Stimulated activated CD4-positive, alpha-beta T cell treated with anti-CD3 and anti-CD28 coated beads, Interleukin-1b, Interleukin-23, amount 100 ng/mL, for 24 hours (primary cell): Measurements from ENCODE around the gene ITPK1.
A peak's percentile ranks its signal among the peaks of the same experiment; 100 is the strongest.

Experiments
- DNase-seq, 4 experiments: peaks; one replicate each; pipeline ENCODE4 v3.0.0-alpha.2; 2020; ENCODE audit warnings: low read depth in 4 of 4, low spot score in 1 of 4

ITPK1 gene

DNA sequence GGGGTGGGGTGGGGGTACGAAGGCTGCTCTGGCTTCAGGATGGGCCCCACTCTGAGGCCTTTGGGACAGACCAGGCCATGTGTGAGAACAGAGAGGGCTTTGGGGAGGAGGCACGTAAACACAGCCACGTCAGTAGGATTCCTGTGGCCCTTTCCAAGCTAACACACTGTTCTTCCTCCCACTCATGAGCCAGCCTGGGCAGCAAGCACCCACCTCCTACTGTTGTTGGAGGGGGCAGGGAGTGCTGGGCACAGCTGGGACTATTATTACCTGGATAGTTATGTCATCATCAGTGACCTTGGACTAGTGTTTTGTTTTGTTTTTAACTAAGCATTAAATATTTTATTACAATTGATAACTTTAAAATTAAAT is 187.5 kb downstream of the ITPK1 start:
- DNase-seq, result no peak

DNA sequence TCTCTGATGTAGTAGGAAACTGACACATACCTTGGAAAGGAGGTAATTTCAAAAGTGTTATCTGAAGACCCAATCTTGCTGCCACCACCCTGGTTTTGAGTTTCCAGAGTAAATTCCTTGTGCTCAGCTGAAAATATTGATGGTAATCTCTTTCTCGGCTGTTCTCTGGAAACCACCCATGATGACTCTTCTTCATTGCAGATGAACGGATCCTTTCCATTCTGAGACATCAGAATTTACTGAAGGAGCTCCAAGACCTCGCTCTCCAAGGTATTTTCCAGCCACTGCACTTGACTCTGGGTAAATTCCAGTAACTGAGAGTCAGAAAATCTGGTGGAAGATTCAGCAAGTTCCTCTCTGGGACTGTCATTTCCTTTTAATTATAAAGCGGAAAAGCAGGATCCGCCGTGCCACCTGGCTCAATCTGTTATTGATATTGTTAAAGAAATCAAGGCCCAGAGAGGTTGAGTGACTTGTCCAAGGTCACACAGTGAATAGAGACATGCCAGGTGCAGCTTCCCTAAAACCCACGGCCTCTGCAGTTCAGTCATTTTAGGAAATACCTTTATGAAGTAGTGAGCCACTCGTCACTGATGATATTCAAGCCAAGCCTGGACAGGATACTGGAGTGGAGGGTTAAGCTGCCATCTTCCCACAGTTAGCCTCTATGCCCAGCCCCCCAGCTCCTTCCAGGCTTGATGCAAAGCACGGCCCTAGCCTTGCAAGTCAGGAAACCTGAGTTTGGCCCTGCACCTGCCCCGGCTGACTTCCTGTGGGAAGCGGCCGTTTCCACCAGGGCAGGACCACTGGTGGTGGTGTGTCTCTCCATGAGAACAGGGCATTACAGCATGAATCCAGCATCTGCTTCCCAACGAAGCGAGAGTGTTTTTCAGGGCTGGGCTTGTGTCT is 188.1 kb downstream of the ITPK1 start:
- no peak for DNase-seq

DNA sequence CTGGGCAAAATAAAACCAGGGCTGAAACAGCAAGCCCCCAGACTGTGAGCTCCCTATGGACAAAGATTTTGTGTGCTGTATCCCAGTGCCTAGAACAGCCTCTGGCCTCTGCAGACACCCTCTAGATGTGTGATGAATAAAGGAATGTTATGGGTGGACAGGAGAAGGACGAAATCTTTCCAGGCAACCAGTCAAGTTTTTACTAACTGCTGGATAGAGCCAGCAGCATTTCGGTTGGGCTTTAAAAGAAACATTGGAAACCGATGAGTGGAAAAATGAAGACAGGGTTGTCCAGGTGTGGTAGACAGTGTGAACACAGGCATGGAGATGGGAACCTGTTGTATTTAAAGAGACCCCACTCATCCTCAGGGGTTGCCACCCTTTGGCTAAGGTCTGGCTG is 188.8 kb downstream of the ITPK1 start:
- DNase-seq, result no peak

DNA sequence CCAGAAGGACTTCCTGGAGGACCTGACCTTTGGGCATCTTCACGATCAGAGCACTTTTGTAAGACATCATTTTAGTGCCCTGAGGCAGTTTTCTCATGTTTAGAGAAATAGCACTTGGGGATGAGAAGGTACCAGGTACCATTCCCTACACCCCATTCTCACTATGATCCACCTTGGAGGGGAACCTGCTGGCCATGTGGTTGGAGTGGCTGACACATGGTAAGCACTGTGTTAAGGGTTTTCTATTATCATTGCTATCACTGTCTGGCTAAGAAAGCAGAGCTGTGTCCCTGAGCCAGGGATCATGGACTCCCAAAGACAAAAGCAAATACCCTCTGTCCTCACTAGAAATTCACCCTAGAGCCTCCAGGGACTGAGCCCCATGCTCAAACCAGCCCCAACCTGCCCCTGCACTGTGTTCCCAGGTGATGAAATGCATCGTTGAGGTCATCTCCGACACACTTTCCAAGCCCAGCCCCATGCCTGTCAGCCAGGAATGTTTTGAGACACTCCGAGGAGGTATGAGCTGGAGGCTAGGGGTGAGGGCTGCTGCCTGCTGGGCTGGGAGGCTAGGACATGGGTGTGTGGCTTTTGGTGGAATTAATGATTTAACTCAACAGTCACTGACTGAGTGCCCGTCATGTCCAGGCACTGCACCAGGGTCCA is 189.4 kb downstream of the ITPK1 start:
- no peak for DNase-seq

DNA sequence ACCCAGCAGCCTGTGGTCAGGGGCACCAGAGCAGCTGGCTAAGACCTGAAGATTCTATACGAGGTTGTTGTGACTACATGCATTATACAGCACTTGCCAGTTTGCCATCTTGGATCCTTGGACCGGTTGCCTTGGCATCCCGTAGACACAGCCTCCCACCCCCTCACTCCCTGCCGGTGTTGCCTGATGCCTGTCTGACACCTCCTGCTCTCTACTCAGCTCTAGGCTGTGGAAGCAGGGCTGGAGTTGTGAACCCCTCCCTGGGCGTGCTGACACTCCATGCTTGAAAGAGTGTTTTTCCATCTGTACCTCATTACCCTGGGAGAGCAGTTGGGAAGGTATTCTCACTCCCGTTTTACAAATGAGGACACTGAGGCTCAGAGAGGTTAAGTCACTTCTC is 190.3 kb downstream of the ITPK1 start:
- no peak for DNase-seq

DNA sequence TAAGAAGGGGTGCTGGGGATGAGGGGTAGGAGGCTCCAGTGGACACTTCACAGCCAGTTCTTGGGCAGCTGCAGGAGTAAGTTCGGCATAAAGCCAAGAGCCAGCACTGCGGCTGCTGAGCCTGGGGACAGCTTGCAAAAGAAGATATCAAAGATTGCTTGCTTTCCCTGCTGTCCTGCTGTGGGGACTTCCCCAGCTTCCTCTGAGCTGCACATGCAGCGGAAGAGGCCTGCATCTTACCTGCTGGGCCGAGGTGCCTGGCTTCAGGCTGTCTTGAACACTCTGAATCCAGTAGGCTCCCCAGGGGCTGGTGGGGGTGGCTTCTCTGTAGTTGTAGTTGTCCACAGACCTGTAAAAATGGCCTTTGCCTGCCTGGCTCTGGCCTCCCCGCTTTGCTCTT is 191.5 kb downstream of the ITPK1 start:
- DNase-seq, result no peak

DNA sequence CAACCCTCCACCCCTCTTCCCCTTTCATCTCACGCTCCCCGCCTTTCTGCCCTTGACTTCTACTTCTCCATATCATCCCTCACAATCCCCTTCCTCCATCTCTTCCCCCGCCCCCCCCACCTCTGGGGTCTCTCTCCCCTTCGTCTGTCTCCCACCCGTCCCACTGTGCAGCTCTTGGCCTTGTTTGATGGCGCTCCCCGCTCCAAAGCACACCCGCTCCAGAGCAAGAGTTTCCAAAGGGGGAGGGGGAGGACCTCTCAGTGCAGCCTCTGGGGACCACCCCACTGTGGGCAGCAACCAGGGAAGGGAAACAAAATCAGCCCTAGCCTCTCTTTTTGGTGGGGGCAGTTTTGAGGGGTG is 192.0 kb downstream of the ITPK1 start:
- no peak for DNase-seq

DNA sequence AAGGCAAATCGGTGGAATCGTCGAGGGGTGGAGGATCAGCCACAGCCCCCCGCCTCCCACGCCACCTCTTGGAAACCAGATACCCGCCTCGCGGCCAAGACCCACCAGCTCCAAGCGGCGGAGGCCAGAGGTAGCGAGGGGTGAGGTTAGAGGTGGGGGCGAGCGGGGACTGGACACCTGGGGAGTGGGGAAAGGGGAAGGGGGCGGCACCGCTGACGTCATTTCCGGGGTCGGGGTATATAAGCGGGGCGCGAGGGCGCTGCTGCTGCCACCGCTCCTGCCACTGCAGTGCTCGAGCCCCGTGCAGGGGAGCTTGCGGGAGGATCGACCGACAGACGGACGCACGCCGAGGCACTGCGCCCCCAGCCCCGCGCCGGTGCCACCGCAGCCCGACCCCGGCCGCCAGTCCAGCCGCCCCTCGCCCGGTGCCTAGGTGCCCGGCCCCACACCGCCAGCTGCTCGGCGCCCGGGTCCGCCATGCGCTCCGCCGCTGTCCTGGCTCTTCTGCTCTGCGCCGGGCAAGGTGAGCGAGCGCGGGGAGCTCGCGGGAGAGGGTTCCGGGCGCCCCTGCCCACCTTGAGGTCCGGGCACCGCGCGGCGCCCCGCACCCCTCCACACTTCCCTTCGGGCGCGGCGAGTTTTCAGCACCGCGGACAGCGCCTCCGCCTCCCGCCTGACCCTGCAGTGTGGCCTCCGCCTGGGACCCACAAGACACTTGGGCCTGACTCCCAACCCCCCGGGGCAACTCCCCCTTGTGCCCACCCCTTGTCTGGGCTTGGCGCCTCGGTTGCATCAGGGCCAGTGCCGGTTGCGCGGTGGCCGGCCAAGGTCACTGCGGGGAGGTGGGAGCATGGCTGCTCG is 192.6 kb downstream of the ITPK1 start, which contains the start of gene CHGA:
TSS of gene CHGA (plus strand) at position 268 of the 861 bp plus-strand sequence. CDS start at position 478, 210 bp downstream.
- peak in 2 of 4 experiments; percentile 9 to 17 for DNase-seq

DNA sequence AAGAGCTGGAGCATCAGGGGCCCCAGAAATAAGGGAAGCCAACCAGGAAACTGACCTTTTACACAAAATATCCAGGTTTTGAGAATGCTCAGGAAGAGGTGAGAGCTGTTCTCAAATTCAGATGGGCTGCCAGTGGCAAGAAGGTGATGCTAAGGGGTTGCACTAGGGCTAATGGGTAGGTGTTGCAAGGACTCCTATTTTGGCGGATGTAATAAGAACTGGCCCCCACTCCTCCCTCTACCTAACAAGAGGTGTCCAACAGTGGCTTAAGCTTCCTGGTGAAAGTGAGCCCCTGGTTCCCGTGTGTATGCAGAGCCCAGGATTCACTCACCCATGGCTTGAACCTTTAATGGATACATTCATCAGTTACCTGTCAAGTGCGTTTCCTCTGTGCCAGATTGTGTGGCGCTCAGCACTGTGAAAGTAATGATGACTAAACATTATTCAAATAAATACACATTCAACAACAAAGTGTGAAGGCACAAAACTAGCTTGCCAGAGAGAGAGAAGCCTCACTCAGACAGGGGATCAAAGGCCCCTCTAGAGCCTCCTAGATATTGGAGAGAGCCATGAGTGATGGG is 193.5 kb downstream of the ITPK1 start:
- DNase-seq, result no peak

DNA sequence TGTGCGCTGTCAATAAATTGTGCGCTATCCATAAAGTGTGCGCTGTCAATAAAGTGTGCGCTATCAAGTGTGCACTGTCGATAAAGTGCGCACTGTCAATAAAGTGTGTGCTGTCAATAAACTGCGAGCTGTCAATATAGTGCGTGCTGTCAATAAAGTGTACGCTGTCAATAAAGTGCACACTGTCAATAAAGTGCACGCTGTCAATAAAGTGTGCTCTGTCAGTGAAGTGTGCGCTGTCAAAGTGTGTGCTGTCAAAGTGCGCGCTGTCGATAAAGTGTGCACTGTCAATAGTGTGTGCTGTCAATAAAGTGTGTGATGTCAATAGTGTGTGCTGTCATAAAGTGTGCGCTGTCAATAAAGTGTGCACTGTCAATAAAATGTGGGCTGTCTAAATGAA is 195.7 kb downstream of the ITPK1 start:
- no peak for DNase-seq

DNA sequence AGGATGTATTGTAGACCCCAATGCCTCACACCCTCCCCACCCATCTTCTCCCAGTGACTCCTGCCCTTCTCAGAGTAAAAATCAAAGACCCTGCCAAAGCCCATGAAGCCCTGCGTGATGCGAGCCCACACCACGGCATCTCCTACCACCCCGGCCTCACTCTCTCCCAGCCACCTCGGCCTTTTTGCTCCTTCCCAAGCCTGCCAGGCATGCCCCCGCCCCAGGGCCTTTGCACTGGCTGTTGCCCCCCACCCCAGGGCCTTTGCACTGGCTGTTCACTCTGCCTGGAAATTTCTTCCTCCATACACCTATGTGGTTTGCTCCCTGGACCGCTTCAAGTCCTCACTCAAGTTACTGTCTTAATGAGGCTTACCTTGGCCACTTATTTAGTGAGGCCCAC is 197.8 kb downstream of the ITPK1 start:
- no peak for DNase-seq

DNA sequence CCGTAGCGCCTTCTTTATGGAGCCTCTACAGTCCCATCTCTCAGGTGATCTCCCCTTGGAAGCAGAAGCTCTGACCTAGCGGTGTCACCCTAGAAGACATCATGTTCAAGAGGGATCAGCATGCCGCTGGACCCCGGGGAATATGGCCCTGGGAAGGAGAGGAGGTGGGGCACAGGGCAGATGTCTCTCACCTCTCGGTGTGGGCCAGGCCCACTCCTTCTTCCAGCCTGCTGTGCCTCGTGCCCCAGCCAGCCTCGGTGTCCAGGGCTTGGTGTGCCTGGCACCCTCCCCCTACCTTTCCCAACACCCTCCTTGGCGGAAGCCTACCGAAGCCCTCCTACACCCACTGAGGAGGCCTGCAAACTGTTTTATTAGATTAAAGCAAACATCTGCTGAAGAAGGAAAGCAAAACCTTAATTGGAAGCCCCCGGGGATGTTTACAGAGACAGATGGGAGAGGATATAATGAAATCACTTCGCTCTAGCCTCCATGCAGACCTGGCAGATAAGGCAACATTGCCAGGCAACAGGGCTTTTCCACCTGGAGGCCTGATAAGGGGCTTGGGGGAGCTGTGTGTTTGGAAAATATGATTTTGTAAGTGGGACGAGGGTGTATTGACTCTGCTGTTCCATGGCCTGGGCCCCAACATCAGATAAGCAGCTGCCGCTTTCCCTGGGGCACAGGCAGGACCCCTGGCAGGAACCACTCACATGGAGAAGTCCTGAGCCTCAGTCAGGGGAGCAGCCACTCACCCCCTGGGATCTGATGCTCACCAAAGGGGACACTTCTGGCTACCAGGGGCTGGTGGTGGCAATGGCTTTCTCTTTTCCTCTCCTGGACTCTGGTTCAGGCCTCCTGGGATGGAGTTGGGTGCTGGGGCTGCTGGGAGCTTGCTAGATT is 198.4 kb downstream of the ITPK1 start:
- no peak for DNase-seq

DNA sequence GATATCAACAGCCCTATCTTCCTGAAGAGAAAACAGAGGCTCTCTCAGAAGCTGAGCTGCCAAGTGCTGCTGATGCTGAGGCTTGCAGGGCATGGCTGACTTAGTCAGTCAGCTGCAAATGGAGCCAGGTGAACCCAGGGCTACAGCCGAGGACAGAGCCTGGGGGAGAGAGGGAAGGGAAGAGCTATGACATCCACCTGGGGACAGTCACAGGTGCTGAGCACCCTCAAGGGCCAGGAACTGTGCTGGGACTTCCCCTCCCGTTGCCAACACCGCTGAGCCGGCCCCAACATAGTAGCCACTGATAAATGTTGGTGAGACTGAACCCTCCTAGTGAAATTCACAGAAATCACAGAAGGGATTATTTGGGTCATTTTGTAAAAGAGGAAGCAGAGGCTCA is 199.5 kb downstream of the ITPK1 start:
- DNase-seq, result no peak

DNA sequence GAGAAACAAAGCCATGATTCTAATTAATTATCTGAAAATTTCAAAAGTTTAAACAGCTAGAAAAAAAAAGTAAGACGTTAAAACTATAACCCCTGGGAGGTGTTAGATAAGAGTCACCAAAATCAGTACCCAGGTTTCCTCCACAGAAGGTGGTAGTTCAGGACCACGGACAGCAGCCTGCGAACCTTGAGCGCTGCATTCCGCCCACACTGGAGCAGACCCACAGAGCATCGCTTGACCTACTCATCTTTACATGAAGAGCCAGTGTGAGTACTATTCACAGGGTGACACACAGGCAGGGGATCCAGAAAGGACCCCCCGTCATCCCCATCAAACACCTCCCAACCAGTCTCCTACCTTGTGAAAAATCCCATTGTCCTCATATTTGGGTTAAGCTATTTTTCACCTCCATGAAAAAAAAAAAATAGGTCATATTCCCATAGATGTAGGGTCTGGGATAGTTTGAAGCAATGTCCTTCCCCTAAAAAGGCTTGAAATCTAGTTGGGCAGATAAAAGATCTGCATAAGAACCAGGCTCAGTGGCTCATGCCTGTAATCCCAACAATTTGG is 201.6 kb downstream of the ITPK1 start:
- peak in 1 of 4 experiments; percentile 15 for DNase-seq

DNA sequence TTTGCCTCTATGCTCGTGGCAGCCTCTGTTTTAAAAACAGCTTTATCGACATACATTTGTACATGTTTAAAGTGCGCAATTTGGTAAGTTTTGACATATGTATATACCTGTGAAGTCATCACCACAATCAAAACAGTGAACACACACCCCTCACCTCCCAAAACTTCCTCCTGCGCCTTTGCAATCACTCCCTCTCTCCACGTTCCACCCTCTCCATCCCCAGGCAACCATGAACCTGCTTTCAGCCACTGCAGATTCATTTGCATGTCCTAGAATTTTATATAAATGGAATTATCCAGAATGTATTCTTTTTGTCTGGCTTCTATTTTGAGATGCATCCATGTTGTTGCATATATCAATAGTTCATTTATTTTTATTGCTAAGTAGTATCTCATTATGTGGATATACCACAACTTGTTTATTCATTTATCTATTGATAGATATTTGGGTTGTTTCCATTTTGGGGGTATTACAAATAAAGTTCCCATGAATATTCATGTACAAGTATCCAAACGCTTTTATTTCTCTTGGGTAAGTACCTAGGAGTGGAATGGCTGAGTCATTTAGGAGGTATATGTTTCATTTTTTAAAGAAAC is 208.3 kb downstream of the ITPK1 start:
- DNase-seq, result no peak

DNA sequence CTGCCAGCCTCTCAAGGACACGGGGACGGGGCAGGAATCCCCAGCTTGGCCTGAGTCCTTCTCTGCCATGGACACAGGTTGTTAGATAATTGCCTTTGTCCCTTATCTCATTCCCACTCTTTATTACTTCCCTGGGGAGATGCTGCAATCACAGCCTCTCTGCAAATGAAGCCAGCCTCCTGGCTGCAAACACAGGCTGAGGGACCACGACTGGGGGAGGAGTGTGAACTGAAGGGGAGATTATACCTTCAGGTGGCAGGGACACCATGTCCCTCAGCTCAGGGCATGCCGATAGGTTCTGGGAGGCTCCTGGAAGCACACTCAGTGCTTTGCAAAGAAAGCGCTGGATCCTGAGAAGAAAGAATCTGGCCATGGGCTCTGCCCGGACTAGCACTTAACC is 208.9 kb downstream of the ITPK1 start:
- no peak for DNase-seq

DNA sequence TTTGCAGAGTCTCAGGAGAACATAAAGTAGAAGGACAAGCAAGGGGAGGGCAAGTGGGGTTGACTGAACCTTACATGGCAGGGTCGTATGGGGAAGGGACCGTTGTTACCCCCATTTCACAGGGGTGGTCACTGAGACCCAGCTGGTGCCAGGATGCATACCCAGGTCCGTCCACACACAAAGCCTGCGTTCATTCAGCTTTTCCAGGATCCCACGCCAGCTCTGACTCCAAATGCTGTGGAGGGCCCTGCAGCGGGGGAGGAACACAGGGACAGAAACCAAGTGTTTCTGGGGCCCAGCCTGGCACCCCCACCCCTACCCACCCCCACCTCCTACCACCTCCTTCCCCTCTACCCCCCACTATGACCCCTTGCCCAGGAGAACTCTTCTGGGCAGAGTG is 209.3 kb downstream of the ITPK1 start:
- DNase-seq, result no peak

DNA sequence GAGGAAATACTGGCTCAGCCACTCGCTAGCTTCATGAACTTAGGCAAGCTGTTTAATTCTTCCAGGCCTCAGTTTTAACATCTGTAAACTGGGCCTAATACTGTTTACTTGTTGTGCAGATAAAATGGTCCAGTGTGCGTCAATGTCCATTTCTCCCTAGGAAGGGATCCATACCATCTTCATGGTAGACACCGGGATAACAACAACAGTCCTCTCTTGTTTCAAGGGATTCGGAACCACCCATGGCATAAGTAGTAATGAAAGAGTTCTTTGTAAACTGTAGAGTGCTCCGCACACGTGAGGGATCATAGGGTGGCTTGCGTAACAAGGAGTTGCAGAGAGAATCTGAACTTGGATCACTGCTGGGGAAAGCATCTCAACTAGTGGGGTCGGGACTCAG is 210.1 kb downstream of the ITPK1 start:
- DNase-seq, result no peak

DNA sequence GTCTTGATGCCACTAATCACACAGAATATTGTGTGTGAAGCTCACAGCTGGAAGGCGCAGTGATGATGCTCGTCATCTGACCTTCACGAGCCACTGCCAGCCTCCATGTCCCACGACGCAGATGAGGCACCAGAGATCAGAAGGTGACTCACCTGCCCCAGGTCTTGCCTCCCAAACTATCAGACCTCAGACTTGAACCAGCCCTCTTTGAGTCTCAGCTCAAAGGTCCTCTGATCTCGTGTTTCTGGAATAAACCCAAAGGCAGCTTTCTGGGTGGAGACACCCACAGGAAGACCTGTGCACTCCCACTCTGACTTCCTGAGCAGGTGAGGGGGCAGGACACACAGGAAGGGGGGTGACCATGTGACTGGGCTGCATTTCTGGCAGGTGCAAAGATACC is 212.4 kb downstream of the ITPK1 start:
- DNase-seq, result no peak

DNA sequence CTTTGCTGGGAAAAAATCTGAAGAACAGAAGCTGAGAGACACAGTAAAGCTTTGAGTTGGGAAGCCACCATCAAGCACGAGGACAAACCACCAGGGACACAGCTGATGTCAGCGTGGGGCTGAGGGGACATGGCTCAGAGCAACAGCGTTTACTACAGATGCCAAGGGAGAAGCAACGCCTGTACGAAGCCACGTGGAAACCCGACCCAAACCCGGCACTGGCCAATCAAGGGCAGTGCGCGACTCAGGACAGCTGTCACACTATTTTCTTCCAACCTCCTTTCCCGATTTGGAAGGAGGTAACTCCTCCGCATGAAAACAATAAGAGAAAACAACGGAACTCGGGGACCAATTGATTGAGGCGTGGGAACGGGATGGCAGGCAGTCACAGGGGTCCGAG is 213.0 kb downstream of the ITPK1 start:
- DNase-seq, result no peak
